ENCODE data around the gene USP34. TPM values are rescaled to one million over a fixed set of nuclear protein-coding genes. Genes with fewer than 3 reads are reported as not detected.

Gene USP34
- total and polyA plus RNA-seq, 9 of the 15 experiments (the other 6 are each of a cell fraction or from before 2014, with no cell fraction given) = 19.8 to 108 (median 67.8) TPM

DNA sequence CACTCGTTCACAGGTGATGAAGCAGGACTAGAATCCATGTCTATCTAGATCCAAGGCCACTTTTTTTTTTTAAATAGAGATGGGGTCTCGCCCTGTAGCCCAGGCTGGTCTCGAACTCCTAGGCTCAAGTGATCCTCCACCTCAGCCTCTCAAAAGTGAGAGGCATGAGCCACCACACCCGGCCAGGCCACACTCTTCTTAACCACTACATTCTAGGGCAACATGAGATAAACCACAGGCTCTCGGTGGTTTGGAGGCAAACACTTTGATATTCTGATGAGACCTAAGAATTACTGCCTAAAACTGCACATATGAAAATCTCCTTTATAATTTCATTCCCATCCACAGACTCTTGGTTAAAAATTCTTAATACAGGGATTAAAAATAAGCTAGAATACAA, 51.8 kb downstream of the USP34 start (continued):
- TF ChIP-seq, protein P1, sequence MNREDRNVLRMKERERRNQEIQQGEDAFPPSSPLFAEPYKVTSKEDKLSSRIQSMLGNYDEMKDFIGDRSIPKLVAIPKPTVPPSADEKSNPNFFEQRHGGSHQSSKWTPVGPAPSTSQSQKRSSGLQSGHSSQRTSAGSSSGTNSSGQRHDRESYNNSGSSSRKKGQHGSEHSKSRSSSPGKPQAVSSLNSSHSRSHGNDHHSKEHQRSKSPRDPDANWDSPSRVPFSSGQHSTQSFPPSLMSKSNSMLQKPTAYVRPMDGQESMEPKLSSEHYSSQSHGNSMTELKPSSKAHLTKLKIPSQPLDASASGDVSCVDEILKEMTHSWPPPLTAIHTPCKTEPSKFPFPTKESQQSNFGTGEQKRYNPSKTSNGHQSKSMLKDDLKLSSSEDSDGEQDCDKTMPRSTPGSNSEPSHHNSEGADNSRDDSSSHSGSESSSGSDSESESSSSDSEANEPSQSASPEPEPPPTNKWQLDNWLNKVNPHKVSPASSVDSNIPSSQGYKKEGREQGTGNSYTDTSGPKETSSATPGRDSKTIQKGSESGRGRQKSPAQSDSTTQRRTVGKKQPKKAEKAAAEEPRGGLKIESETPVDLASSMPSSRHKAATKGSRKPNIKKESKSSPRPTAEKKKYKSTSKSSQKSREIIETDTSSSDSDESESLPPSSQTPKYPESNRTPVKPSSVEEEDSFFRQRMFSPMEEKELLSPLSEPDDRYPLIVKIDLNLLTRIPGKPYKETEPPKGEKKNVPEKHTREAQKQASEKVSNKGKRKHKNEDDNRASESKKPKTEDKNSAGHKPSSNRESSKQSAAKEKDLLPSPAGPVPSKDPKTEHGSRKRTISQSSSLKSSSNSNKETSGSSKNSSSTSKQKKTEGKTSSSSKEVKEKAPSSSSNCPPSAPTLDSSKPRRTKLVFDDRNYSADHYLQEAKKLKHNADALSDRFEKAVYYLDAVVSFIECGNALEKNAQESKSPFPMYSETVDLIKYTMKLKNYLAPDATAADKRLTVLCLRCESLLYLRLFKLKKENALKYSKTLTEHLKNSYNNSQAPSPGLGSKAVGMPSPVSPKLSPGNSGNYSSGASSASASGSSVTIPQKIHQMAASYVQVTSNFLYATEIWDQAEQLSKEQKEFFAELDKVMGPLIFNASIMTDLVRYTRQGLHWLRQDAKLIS (CRISPR knock-in tag; IDR thresholded peaks at IDR 0.05) = no peak
- TF ChIP-seq KLF13 (tag; IDR thresholded peaks at IDR 0.05; ENCODE audit: borderline replicate concordance, low read depth) (no peak), HDGF (IDR thresholded peaks at IDR 0.05) (no peak)

- POLR2A ChIA-PET = no interaction called here
- H3K9me3 ChIP-seq (replicated peaks; ENCODE audit: control insufficient read depth, insufficient read depth, low read depth, low read length) = no peaks in the 10 kb centered on the region
- no peak overlapping the region for H2AFZ ChIP-seq (ENCODE audit: low read depth, low read length)
- H3K9ac ChIP-seq (ENCODE audit: insufficient read depth in 1 of 2, low read depth in 2 of 2, low read length in 2 of 2) = no peak overlapping the region
- H3K4me1 ChIP-seq (replicated peaks in 1 of 2; ENCODE audit: control insufficient read depth in 2 of 2, insufficient read depth in 2 of 2, low read length in 2 of 2) = peaks cover 2 to 6% of the 10 kb centered on the region in 2 experiments; a peak in 3 of 5 replicates
- in situ Hi-C loops (cut with MboI) = no loop called here
- peaks cover 77% of the 10 kb centered on the region for H3K79me2 ChIP-seq (ENCODE audit: control insufficient read depth, insufficient read depth, low read length)
- 86% methylated on average over 9 of the region's 9 CpGs for WGBS (ENCODE audit: insufficient coverage, low coverage, missing lambda C conversion rate)
- peaks cover 12% of the 10 kb centered on the region for H4K20me1 ChIP-seq (replicated peaks; ENCODE audit: control insufficient read depth, insufficient read depth, low read length)
- no peaks in the 10 kb centered on the region for H3K27me3 ChIP-seq (ENCODE audit: control insufficient read depth in 2 of 2, insufficient read depth in 2 of 2, low read length in 2 of 2)
- no peak overlapping the region for H3K4me2 ChIP-seq (ENCODE audit: insufficient read depth, low read length)
- H3K36me3 ChIP-seq (ENCODE audit: control insufficient read depth, insufficient read depth, low read length) = peaks cover 35% of the 10 kb centered on the region; the same call in 2 of the 3 replicates
- no peak for ATAC-seq
- H3K4me3 ChIP-seq = no peak overlapping the region
- CTCF ChIA-PET (ENCODE audit: low intra/inter-chr PET ratio) = no interaction called here
- TF ChIP-seq ZNF316 (IDR thresholded peaks at IDR 0.05) = peak; percentile 54
- no peak for TF ChIP-seq CCAR2 (IDR thresholded peaks at IDR 0.05; ENCODE audit: low read depth, low read length)
- peak; percentile 54 for TF ChIP-seq C11orf30 (IDR thresholded peaks at IDR 0.05; ENCODE audit: low read depth)
- BruUV-seq (replicated peaks) = no TSS peak
- H3K27ac ChIP-seq (ENCODE audit: extremely low read depth, low read depth, low read length) = peak overlapping the region; percentile 6; the same call in 1 of the 3 replicates
- H3K9me1 ChIP-seq (ENCODE audit: control insufficient read depth, insufficient read depth, low read length) = no peaks in the 10 kb centered on the region
- no peak for DNase-seq (ENCODE audit: extremely low read depth in 1 of 4, low spot score in 3 of 4)
- no peak for FAIRE-seq
- intact Hi-C loops (cut with micrococcal nuclease) = no loop called here
Observed at GRCh38 chr2:61416871-61417645, 53.8 kb downstream of the USP34 start.

Data from K562 (cell line).